ENCODE results near the gene MCC.

DNA sequence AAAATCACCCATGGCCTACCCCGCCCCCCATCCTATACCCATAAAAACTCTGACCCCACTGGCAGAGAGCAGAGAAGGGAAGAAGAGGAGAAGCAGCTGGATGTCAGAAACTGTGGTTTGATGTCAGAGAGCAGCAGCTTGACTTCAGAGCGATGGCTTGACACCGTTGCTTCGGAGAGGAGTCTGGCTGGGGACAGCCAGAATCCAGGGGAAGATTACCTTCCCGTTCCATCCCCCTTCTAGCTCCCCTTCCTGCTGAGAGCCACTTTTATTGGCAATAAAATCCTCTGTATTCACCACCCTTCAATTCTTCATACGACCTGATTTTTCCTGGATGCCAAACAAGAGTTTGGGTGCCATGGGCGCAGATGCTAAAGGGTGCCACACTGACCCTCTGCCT lies 373.7 kb downstream of the MCC start:
- TF ChIP-seq, protein P1, sequence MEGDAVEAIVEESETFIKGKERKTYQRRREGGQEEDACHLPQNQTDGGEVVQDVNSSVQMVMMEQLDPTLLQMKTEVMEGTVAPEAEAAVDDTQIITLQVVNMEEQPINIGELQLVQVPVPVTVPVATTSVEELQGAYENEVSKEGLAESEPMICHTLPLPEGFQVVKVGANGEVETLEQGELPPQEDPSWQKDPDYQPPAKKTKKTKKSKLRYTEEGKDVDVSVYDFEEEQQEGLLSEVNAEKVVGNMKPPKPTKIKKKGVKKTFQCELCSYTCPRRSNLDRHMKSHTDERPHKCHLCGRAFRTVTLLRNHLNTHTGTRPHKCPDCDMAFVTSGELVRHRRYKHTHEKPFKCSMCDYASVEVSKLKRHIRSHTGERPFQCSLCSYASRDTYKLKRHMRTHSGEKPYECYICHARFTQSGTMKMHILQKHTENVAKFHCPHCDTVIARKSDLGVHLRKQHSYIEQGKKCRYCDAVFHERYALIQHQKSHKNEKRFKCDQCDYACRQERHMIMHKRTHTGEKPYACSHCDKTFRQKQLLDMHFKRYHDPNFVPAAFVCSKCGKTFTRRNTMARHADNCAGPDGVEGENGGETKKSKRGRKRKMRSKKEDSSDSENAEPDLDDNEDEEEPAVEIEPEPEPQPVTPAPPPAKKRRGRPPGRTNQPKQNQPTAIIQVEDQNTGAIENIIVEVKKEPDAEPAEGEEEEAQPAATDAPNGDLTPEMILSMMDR (conservative IDR thresholded peaks at IDR 0.05 in 1 of 2, IDR thresholded peaks at IDR 0.05 in 1 of 2; ENCODE audit: extremely low read depth in 1 of 2, insufficient read depth in 1 of 2, low read depth in 1 of 2, low read length in 2 of 2), result no peak
- TF ChIP-seq EZH2 (IDR thresholded peaks at IDR 0.05; ENCODE audit: borderline replicate concordance, low read length), result no peak
